Keratinocyte (primary cell): ENCODE results near the gene TRAF3.

Experiments
- EZH2 ChIP-seq: IDR thresholded peaks from one replicate; pipeline ENCODE4 v1.6.1; 2012; ENCODE audit warnings: inconsistent platforms, mild to moderate bottlenecking, low read length, moderate library complexity
- TF ChIP-seq, protein P1 (sequence below), 3 experiments: IDR thresholded peaks in 1 of 3; conservative IDR thresholded peaks in 1 of 3; optimal IDR thresholded peaks in 1 of 3; 2 replicates in 2 of 3; 3 replicates in 1 of 3; pipeline versions ENCODE3 to v1.5.1; 2011; ENCODE audit warnings: low read length in 3 of 3, mild to moderate bottlenecking in 3 of 3, moderate library complexity in 2 of 3, control low read depth in 1 of 3, inconsistent platforms in 1 of 3; ENCODE audit not compliant: insufficient read depth in 2 of 3; ENCODE audit errors: extremely low read depth in 1 of 3

DNA sequence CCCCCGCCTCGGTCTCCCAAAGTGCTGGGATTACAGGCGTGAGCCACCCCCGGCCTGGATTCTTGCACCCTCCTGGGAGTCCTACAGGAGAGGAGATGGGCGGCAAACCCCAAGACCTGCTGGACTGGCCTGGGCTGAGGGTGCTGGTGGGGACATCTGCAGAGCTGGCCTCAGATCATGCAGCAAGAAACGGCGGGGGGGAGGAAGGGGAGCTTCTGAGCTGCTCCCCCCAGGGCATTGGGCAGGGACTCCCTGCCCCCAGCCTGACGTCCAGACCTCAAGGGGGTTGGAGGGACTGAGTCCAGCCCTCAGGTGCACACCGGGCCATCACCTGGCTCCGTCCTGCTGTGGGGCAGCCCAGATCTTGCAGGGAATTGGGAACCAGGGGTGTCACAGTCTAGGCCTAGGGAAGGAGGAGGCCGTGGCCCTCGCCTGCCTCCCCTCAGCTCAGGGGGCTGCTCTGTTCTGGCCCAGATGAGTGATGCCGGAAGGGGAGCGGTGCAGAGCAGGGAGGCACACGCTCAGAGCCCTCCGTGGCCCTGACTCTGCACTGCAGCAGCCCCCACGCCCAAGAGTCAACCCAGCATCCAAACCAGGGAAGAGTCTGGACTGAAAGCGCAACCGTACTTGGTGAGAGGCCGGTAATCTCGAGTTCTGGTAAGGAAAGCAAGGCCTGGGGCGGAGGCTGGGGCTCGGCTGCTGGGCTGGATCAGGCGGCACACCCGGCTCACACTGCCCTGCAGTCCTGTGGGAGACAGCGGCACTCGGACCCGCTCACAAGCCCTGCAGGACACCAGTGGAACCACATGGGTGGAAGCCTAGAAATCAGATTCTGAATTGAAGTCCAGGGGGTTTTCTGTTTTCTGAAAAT, 136.3 kb downstream of the TRAF3 start:
- TF ChIP-seq, protein P1, sequence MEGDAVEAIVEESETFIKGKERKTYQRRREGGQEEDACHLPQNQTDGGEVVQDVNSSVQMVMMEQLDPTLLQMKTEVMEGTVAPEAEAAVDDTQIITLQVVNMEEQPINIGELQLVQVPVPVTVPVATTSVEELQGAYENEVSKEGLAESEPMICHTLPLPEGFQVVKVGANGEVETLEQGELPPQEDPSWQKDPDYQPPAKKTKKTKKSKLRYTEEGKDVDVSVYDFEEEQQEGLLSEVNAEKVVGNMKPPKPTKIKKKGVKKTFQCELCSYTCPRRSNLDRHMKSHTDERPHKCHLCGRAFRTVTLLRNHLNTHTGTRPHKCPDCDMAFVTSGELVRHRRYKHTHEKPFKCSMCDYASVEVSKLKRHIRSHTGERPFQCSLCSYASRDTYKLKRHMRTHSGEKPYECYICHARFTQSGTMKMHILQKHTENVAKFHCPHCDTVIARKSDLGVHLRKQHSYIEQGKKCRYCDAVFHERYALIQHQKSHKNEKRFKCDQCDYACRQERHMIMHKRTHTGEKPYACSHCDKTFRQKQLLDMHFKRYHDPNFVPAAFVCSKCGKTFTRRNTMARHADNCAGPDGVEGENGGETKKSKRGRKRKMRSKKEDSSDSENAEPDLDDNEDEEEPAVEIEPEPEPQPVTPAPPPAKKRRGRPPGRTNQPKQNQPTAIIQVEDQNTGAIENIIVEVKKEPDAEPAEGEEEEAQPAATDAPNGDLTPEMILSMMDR (optimal IDR thresholded peaks at IDR 0.05 in 1 of 3, IDR thresholded peaks at IDR 0.05 in 1 of 3, conservative IDR thresholded peaks at IDR 0.05 in 1 of 3; ENCODE audit: extremely low read depth in 1 of 3, insufficient read depth in 2 of 3, low read length in 3 of 3) = peak in 1 of 3 experiments; percentile 16
- no peak for TF ChIP-seq EZH2
